PFSK-1 (cell line): ENCODE data around the gene FUBP3. TPM values are rescaled to one million over a fixed set of nuclear protein-coding genes. Genes with fewer than 3 reads are reported as not detected.

Experiments
- FOXP2 ChIP-seq: optimal IDR thresholded peaks from 2 replicates; pipeline ENCODE3; 2011; ENCODE audit warnings: borderline replicate concordance, control low read depth, inconsistent platforms; ENCODE audit not compliant: insufficient read depth; ENCODE audit errors: extremely low read length, extremely low read depth
- POLR2AphosphoS5 ChIP-seq: IDR thresholded peaks from 2 replicates; pipeline ENCODE4 v1.6.1; 2012; ENCODE audit warnings: low read depth, mild to moderate bottlenecking, control low read depth, low read length, moderate library complexity
- SIN3A ChIP-seq: IDR thresholded peaks from 2 replicates; pipeline ENCODE4 v1.6.1; 2012; ENCODE audit warnings: mild to moderate bottlenecking, low read length, moderate library complexity, borderline replicate concordance; ENCODE audit not compliant: insufficient read depth
- TAF1 ChIP-seq: IDR thresholded peaks from 2 replicates; pipeline ENCODE4 v1.6.1; 2012; ENCODE audit warnings: low read length, control low read depth, borderline replicate concordance; ENCODE audit not compliant: insufficient read depth
- polyA plus RNA-seq: library from polyadenylated mRNA; unstranded; fragments of >200 nt; gene quantifications from one replicate; pipeline ENCODE4 v1.2.1, GENCODE V29; 2012; ENCODE audit warnings: low read depth, missing spikeins; ENCODE audit not compliant: insufficient read length
- TF ChIP-seq, protein P1 (sequence below), 2 experiments: IDR thresholded peaks; 2 replicates each; pipeline versions ENCODE4 v1.6.1 to v1.8.0; 2011 to 2012; ENCODE audit warnings: low read depth in 2 of 2, low read length in 2 of 2, control low read depth in 1 of 2, inconsistent platforms in 1 of 2, mild to moderate bottlenecking in 1 of 2, moderate library complexity in 1 of 2; ENCODE audit not compliant: insufficient read depth in 1 of 2

The FUBP3 gene, protein sequence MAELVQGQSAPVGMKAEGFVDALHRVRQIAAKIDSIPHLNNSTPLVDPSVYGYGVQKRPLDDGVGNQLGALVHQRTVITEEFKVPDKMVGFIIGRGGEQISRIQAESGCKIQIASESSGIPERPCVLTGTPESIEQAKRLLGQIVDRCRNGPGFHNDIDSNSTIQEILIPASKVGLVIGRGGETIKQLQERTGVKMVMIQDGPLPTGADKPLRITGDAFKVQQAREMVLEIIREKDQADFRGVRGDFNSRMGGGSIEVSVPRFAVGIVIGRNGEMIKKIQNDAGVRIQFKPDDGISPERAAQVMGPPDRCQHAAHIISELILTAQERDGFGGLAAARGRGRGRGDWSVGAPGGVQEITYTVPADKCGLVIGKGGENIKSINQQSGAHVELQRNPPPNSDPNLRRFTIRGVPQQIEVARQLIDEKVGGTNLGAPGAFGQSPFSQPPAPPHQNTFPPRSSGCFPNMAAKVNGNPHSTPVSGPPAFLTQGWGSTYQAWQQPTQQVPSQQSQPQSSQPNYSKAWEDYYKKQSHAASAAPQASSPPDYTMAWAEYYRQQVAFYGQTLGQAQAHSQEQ
- polyA plus RNA-seq: 149 TPM

DNA sequence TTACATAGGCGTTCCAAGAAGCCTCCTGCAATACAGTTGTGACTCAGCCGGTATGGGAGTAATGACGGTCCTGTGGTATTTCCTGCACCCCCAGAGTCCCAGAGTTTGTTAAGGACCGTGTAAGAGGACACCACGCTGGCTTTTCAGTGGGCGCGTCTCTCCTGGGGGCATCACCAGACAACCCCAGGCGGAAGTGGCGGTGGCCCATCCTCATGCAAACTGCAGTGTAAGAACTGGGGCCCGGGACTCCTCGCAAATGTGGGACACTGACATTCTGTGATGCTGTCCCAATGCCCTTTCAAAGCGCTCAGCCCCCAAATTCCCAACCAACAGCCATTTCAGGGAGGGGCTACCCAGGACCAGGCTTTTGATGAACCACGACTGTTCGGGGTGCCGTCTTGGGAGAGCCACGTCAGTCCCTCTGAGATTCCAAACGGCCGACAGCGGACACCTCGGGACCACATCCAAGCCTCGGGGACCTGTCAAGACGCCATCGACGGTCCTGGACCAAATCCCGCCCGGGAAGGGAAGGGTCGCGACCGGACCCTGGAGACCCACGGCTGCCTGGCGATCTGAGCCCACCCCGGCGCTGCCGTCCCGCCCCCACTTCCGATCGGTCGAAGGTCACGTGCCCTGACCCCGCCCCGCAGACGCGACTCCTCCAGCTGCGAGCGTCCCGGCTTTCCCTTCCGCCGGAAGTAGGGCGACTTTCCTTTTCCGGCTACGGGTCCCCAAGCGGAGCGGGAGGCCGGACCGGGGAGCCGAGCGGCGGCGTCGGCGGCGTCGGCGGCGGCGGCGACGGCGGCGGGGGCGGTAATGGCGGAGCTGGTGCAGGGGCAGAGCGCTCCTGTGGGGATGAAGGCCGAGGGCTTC is at the start of gene FUBP3:
Gene FUBP3, plus strand, starts transcription at position 713 of the 873 bp plus-strand sequence. Its CDS starts 104 bp downstream, at position 817.
- TF ChIP-seq SIN3A: 0 out of 2 replicates have a peak, but pooled peaks have one; percentile 16
- TF ChIP-seq FOXP2: peak; percentile 91
- TF ChIP-seq TAF1: peak; percentile 41; the same call in 1 of the 2 replicates
- TF ChIP-seq, protein P1, sequence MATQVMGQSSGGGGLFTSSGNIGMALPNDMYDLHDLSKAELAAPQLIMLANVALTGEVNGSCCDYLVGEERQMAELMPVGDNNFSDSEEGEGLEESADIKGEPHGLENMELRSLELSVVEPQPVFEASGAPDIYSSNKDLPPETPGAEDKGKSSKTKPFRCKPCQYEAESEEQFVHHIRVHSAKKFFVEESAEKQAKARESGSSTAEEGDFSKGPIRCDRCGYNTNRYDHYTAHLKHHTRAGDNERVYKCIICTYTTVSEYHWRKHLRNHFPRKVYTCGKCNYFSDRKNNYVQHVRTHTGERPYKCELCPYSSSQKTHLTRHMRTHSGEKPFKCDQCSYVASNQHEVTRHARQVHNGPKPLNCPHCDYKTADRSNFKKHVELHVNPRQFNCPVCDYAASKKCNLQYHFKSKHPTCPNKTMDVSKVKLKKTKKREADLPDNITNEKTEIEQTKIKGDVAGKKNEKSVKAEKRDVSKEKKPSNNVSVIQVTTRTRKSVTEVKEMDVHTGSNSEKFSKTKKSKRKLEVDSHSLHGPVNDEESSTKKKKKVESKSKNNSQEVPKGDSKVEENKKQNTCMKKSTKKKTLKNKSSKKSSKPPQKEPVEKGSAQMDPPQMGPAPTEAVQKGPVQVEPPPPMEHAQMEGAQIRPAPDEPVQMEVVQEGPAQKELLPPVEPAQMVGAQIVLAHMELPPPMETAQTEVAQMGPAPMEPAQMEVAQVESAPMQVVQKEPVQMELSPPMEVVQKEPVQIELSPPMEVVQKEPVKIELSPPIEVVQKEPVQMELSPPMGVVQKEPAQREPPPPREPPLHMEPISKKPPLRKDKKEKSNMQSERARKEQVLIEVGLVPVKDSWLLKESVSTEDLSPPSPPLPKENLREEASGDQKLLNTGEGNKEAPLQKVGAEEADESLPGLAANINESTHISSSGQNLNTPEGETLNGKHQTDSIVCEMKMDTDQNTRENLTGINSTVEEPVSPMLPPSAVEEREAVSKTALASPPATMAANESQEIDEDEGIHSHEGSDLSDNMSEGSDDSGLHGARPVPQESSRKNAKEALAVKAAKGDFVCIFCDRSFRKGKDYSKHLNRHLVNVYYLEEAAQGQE (IDR thresholded peaks at IDR 0.05; ENCODE audit: insufficient read depth in 1 of 2, low read depth in 2 of 2, low read length in 2 of 2): 0 out of 4 replicates have a peak, but pooled peaks of 1 of the 2 experiments have one; percentile 36
- peak; percentile 84 for TF ChIP-seq POLR2AphosphoS5

DNA sequence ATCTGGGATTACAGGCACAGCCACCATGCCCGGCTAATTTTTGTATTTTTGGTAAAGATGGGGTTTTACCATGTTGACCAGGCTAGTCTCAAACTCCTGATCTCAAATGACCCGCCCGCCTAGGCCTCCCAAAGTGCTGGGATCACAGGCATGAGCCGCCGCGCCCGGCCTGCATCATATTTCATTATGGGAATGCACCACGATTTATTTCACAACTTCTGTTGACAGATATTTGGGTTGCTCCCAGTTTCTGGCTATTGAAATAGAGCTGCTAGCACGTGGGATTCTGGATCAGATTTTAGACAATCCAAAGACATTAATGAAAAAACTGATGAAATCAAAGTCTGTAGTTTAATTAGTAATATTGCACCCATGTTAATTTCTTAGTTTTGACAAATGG is 48.4 kb upstream of the FUBP3 start:
- TF ChIP-seq POLR2AphosphoS5 (no peak), FOXP2 (no peak), TAF1 (no peak), SIN3A (no peak)
- TF ChIP-seq, protein P1 (IDR thresholded peaks at IDR 0.05; ENCODE audit: insufficient read depth in 1 of 2, low read depth in 2 of 2, low read length in 2 of 2): no peak

DNA sequence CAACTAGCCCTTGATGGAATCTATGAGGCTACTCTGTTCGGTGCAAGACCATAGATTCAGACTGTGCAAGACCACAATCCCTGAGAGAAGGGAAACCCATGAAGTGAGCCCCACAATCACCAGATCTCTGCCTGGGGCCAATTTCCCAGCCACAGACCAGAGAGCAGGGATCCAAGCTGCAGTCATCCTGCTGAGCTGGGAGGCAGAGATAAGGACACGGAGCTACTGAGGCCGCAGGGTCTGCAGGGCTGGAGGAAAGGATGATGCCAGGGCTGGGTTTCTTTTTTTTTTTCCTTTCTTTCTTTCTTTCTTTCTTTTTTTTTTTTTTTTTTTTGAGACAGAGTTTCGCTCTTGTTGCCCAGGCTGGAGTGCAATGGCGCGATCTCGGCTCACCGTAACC is 47.7 kb upstream of the FUBP3 start:
- TF ChIP-seq SIN3A (no peak), TAF1 (no peak), POLR2AphosphoS5 (no peak), FOXP2 (no peak)
- TF ChIP-seq, protein P1 (IDR thresholded peaks at IDR 0.05; ENCODE audit: insufficient read depth in 1 of 2, low read depth in 2 of 2, low read length in 2 of 2): no peak

DNA sequence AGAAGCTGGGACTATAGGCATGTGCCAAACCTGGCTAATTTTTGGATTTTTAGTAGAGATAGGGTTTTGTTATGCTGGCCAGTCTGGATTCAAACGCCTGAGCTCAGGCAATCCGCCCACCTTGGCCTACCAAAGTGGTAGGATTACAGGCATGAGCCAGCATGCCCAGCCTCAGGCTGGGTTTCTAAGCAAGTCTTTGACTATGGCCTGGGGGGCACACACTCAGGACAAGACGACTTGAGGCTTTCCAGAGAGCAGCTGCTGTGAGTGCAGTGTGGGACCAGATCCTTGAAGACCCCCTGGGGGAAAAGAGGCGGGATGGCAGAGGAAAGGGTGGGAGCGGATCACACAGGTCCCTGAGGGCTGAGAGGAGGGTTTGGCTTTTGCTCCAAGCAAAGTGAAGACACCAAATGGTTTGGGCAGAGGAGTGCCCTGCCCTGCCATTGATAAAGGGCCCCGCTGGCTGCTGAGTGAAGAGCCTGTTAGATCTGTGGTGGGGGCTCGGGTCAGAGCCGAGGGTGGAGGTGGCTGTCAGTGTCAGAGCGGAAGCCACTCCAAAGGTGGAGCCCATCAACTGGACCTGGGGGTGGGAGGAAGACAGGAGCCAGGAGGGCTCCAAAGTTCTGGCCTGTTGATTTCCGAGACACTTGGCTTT is 46.8 kb upstream of the FUBP3 start:
- TF ChIP-seq POLR2AphosphoS5 (no peak), SIN3A (no peak), TAF1 (no peak), FOXP2 (no peak)
- TF ChIP-seq, protein P1 (IDR thresholded peaks at IDR 0.05; ENCODE audit: insufficient read depth in 1 of 2, low read depth in 2 of 2, low read length in 2 of 2): no peak
